Activated CD4-positive, alpha-beta T cell treated with anti-CD3 and anti-CD28 coated beads, Interleukin-2, Interleukin-6, amounts not matched to agents 100 ng/mL and 50 ng/mL, durations not matched to agents 16 hours and 8 hours (primary cell): ENCODE measurements around the gene COL18A1.
"Not testable (repeated sequence)": the region's sequence is repeated elsewhere in the genome, so short reads cannot be mapped to it uniquely, and the experiment has no call there.

Experiments used
- DNase-seq: peaks from one replicate; pipeline ENCODE4 v3.0.0-alpha.2; 2020

The COL18A1 gene

GRCh38 chr21:45442686-45443594, 38.0 kb downstream of the COL18A1 start:
- DNase-seq: not testable (repeated sequence)

- DNase-seq: no peak
Observed at GRCh38 chr21:45443595-45444181, 38.7 kb downstream of the COL18A1 start.

- DNase-seq: no peak
Observed at GRCh38 chr21:45444385-45444784, 39.4 kb downstream of the COL18A1 start.

- no peak for DNase-seq
Observed at GRCh38 chr21:45445369-45445768, 40.4 kb downstream of the COL18A1 start.

- DNase-seq: no peak
Observed at GRCh38 chr21:45447821-45448220, 42.9 kb downstream of the COL18A1 start.

GRCh38 chr21:45448283-45448809, 43.4 kb downstream of the COL18A1 start:
- DNase-seq: no peak

- DNase-seq: no peak
Observed at GRCh38 chr21:45448810-45449657, 44.1 kb downstream of the COL18A1 start.

GRCh38 chr21:45449658-45450422, 44.9 kb downstream of the COL18A1 start:
- DNase-seq: no peak

GRCh38 chr21:45450423-45451090, 45.6 kb downstream of the COL18A1 start:
- no peak for DNase-seq

GRCh38 chr21:45451091-45451740, 46.3 kb downstream of the COL18A1 start:
- DNase-seq: no peak

GRCh38 chr21:45451771-45452182, 46.8 kb downstream of the COL18A1 start:
- DNase-seq: no peak

GRCh38 chr21:45452696-45453307, 47.8 kb downstream of the COL18A1 start:
- DNase-seq: no peak

- no peak for DNase-seq
Observed at GRCh38 chr21:45453308-45453950, 48.5 kb downstream of the COL18A1 start.

GRCh38 chr21:45454060-45454925, 49.3 kb downstream of the COL18A1 start:
- DNase-seq: no peak

GRCh38 chr21:45454926-45455673, 50.1 kb downstream of the COL18A1 start:
- no peak for DNase-seq

- no peak for DNase-seq
Observed at GRCh38 chr21:45455674-45456583, 51.0 kb downstream of the COL18A1 start.

GRCh38 chr21:45456584-45457160, 51.7 kb downstream of the COL18A1 start:
- DNase-seq: no peak
